ENCODE data around the gene MED13L.

The MED13L gene

DNA sequence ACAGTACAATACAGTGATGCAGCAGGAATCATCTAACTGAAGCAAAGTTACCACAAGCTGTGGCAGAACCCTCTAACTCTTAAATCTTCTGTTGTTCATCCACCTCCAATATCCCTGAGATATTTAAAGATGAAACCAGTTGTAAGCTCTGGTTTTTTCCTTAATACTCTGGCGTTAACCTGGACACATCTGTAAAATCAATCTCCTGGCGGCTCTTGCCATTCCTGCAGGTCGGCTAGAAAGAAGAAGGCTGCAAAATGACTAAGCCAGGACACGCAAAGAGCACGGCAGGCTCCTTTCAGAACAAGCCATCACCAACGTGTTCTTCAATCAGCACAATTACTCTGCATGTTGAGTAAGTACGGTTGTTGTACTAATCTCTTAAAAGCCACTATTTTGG, 309.3 kb downstream of the MED13L start:
- no peak for TF ChIP-seq ZC3H10 (CRISPR knock-in tag; IDR thresholded peaks at IDR 0.05)
- no peak for TF ChIP-seq RARB (CRISPR knock-in tag; IDR thresholded peaks at IDR 0.05)
- no peak for TF ChIP-seq OSR1 (CRISPR knock-in tag; IDR thresholded peaks at IDR 0.05)
- no peak for TF ChIP-seq ZFP30 (CRISPR knock-in tag; IDR thresholded peaks at IDR 0.05)
- TF ChIP-seq ZNF70 (CRISPR knock-in tag; IDR thresholded peaks at IDR 0.05) = no peak
- TF ChIP-seq, protein P1, sequence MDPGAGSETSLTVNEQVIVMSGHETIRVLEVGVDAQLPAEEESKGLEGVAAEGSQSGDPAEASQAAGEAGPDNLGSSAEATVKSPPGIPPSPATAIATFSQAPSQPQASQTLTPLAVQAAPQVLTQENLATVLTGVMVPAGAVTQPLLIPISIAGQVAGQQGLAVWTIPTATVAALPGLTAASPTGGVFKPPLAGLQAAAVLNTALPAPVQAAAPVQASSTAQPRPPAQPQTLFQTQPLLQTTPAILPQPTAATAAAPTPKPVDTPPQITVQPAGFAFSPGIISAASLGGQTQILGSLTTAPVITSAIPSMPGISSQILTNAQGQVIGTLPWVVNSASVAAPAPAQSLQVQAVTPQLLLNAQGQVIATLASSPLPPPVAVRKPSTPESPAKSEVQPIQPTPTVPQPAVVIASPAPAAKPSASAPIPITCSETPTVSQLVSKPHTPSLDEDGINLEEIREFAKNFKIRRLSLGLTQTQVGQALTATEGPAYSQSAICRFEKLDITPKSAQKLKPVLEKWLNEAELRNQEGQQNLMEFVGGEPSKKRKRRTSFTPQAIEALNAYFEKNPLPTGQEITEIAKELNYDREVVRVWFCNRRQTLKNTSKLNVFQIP (CRISPR knock-in tag; IDR thresholded peaks at IDR 0.05; ENCODE audit: borderline replicate concordance, low read depth) = no peak
- TF ChIP-seq ARNTL (CRISPR knock-in tag; IDR thresholded peaks at IDR 0.05; ENCODE audit: borderline replicate concordance, low read depth) = no peak
- no peak for TF ChIP-seq ZNF8 (CRISPR knock-in tag; IDR thresholded peaks at IDR 0.05)
- no peak for TF ChIP-seq ISL1 (CRISPR knock-in tag; IDR thresholded peaks at IDR 0.05)
- TF ChIP-seq, protein P2, sequence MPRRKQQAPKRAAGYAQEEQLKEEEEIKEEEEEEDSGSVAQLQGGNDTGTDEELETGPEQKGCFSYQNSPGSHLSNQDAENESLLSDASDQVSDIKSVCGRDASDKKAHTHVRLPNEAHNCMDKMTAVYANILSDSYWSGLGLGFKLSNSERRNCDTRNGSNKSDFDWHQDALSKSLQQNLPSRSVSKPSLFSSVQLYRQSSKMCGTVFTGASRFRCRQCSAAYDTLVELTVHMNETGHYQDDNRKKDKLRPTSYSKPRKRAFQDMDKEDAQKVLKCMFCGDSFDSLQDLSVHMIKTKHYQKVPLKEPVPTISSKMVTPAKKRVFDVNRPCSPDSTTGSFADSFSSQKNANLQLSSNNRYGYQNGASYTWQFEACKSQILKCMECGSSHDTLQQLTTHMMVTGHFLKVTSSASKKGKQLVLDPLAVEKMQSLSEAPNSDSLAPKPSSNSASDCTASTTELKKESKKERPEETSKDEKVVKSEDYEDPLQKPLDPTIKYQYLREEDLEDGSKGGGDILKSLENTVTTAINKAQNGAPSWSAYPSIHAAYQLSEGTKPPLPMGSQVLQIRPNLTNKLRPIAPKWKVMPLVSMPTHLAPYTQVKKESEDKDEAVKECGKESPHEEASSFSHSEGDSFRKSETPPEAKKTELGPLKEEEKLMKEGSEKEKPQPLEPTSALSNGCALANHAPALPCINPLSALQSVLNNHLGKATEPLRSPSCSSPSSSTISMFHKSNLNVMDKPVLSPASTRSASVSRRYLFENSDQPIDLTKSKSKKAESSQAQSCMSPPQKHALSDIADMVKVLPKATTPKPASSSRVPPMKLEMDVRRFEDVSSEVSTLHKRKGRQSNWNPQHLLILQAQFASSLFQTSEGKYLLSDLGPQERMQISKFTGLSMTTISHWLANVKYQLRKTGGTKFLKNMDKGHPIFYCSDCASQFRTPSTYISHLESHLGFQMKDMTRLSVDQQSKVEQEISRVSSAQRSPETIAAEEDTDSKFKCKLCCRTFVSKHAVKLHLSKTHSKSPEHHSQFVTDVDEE (CRISPR knock-in tag; IDR thresholded peaks at IDR 0.05) = no peak
- TF ChIP-seq PPARA (CRISPR knock-in tag; IDR thresholded peaks at IDR 0.05; ENCODE audit: borderline replicate concordance) = no peak
- no peak for TF ChIP-seq ZFP3 (CRISPR knock-in tag; IDR thresholded peaks at IDR 0.05)
- ATAC-seq = no peak

DNA sequence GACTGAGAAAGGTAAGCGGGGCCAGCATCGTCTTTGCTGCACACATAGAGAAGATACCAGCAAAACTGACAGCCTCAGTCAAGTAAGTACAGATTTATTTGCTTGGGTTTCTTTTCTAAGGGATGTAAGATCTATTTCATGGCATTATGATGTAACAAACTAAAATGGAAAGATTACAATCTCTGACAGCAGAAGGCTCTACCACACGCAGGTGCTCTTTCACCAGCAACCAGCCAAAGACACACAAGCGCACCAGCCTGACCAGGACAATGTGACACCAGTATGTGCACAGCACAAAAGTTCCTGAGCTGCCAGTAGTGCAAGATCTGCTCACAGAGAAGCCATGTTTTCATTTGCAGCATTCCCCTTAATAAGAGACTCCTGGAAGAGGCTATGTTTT, 311.1 kb downstream of the MED13L start:
- TF ChIP-seq RARB (CRISPR knock-in tag; IDR thresholded peaks at IDR 0.05) (no peak), ESRRG (CRISPR knock-in tag; IDR thresholded peaks at IDR 0.05) (no peak), BACH2 (CRISPR knock-in tag; IDR thresholded peaks at IDR 0.05; ENCODE audit: borderline replicate concordance) (no peak), ZC3H10 (CRISPR knock-in tag; IDR thresholded peaks at IDR 0.05) (no peak), ZNF565 (CRISPR knock-in tag; conservative IDR thresholded peaks at IDR 0.05; ENCODE audit: low read depth) (no peak), GLIS3 (CRISPR knock-in tag; IDR thresholded peaks at IDR 0.05) (no peak), CSDC2 (CRISPR knock-in tag; IDR thresholded peaks at IDR 0.05) (no peak), PPARA (CRISPR knock-in tag; IDR thresholded peaks at IDR 0.05; ENCODE audit: borderline replicate concordance) (no peak), ARNTL (CRISPR knock-in tag; IDR thresholded peaks at IDR 0.05; ENCODE audit: borderline replicate concordance, low read depth) (no peak), TCF4 (CRISPR knock-in tag; IDR thresholded peaks at IDR 0.05; ENCODE audit: borderline replicate concordance) (no peak), ISL1 (CRISPR knock-in tag; IDR thresholded peaks at IDR 0.05) (no peak), ZFP30 (CRISPR knock-in tag; IDR thresholded peaks at IDR 0.05) (no peak), OSR1 (CRISPR knock-in tag; IDR thresholded peaks at IDR 0.05) (no peak), SNAI2 (CRISPR knock-in tag; IDR thresholded peaks at IDR 0.05) (no peak), ZNF70 (CRISPR knock-in tag; IDR thresholded peaks at IDR 0.05) (no peak)
- TF ChIP-seq, protein P3, sequence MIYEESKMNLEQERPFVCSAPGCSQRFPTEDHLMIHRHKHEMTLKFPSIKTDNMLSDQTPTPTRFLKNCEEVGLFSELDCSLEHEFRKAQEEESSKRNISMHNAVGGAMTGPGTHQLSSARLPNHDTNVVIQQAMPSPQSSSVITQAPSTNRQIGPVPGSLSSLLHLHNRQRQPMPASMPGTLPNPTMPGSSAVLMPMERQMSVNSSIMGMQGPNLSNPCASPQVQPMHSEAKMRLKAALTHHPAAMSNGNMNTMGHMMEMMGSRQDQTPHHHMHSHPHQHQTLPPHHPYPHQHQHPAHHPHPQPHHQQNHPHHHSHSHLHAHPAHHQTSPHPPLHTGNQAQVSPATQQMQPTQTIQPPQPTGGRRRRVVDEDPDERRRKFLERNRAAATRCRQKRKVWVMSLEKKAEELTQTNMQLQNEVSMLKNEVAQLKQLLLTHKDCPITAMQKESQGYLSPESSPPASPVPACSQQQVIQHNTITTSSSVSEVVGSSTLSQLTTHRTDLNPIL (CRISPR knock-in tag; IDR thresholded peaks at IDR 0.05; ENCODE audit: low read depth) = no peak
- TF ChIP-seq, protein P2 (CRISPR knock-in tag; IDR thresholded peaks at IDR 0.05) = no peak
- TF ChIP-seq, protein P4, sequence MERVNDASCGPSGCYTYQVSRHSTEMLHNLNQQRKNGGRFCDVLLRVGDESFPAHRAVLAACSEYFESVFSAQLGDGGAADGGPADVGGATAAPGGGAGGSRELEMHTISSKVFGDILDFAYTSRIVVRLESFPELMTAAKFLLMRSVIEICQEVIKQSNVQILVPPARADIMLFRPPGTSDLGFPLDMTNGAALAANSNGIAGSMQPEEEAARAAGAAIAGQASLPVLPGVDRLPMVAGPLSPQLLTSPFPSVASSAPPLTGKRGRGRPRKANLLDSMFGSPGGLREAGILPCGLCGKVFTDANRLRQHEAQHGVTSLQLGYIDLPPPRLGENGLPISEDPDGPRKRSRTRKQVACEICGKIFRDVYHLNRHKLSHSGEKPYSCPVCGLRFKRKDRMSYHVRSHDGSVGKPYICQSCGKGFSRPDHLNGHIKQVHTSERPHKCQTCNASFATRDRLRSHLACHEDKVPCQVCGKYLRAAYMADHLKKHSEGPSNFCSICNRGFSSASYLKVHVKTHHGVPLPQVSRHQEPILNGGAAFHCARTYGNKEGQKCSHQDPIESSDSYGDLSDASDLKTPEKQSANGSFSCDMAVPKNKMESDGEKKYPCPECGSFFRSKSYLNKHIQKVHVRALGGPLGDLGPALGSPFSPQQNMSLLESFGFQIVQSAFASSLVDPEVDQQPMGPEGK (CRISPR knock-in tag; IDR thresholded peaks at IDR 0.05; ENCODE audit: borderline replicate concordance) = no peak
- TF ChIP-seq, protein P5, sequence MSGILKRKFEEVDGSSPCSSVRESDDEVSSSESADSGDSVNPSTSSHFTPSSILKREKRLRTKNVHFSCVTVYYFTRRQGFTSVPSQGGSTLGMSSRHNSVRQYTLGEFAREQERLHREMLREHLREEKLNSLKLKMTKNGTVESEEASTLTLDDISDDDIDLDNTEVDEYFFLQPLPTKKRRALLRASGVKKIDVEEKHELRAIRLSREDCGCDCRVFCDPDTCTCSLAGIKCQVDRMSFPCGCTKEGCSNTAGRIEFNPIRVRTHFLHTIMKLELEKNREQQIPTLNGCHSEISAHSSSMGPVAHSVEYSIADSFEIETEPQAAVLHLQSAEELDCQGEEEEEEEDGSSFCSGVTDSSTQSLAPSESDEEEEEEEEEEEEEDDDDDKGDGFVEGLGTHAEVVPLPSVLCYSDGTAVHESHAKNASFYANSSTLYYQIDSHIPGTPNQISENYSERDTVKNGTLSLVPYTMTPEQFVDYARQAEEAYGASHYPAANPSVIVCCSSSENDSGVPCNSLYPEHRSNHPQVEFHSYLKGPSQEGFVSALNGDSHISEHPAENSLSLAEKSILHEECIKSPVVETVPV (CRISPR knock-in tag; IDR thresholded peaks at IDR 0.05) = no peak
- TF ChIP-seq, protein P1 (CRISPR knock-in tag; IDR thresholded peaks at IDR 0.05; ENCODE audit: borderline replicate concordance, low read depth) = no peak
- no peak for ATAC-seq
